Astrocyte (in vitro differentiated cells and primary cell): ENCODE results near the gene TRAM2. TPM values are rescaled to one million over a fixed set of nuclear protein-coding genes. Genes with fewer than 3 reads are reported as not detected.

Experiments used
- DNase-seq: peaks from one replicate; pipeline ENCODE4 v3.0.0-alpha.2; 2010; ENCODE audit warnings: low read depth
- FAIRE-seq: peaks from 2 replicates; lab custom pipeline; 2011; peaks lifted over from hg19 to GRCh38; lab: Jason Lieb, UNC
- H2AFZ ChIP-seq: 2 replicates; pipeline ENCODE4 v1.6.0; 2012; ENCODE audit warnings: low read depth, low read length, inconsistent platforms
- H3K27ac ChIP-seq: 2 replicates; pipeline ENCODE4 v1.5.1; 2011; ENCODE audit warnings: low read depth, low read length, inconsistent platforms
- H3K27me3 ChIP-seq: 2 replicates; pipeline ENCODE4 v1.6.0; 2011; ENCODE audit warnings: low read length, inconsistent platforms; ENCODE audit not compliant: insufficient read depth
- H3K36me3 ChIP-seq: 2 replicates; pipeline ENCODE4 v1.5.1; 2011; ENCODE audit warnings: low read length, inconsistent platforms; ENCODE audit not compliant: insufficient read depth
- H3K4me1 ChIP-seq: 2 replicates; pipeline ENCODE4 v1.5.1; 2011; ENCODE audit warnings: low read length, inconsistent platforms; ENCODE audit not compliant: insufficient read depth
- H3K4me2 ChIP-seq: 2 replicates; pipeline ENCODE4 v1.6.0; 2012; ENCODE audit warnings: low read length, inconsistent platforms
- H3K4me3 ChIP-seq: 2 replicates; pipeline ENCODE4 v1.5.1; 2011; ENCODE audit warnings: low read depth, mild to moderate bottlenecking, low read length, inconsistent platforms; ENCODE audit not compliant: insufficient read depth
- H3K79me2 ChIP-seq: 2 replicates; pipeline ENCODE4 v1.6.0; 2012; ENCODE audit warnings: mild to moderate bottlenecking, low read length, inconsistent platforms; ENCODE audit not compliant: insufficient read depth
- H3K9ac ChIP-seq: 2 replicates; pipeline ENCODE4 v1.6.0; 2012; ENCODE audit warnings: mild to moderate bottlenecking, low read length, inconsistent platforms
- H3K9me3 ChIP-seq: 2 replicates; pipeline ENCODE4 v1.5.1; 2012; ENCODE audit warnings: low read depth, mild to moderate bottlenecking, low read length, inconsistent platforms; ENCODE audit not compliant: insufficient read depth
- H4K20me1 ChIP-seq: 2 replicates; pipeline ENCODE4 v1.6.0; 2012; ENCODE audit warnings: low read length, inconsistent platforms; ENCODE audit not compliant: insufficient read depth
- H3K27ac Mint-ChIP-seq: one replicate; pipeline ENCODE4 v1.8.0; 2021; ENCODE audit warnings: mild to moderate bottlenecking, mixed read lengths; ENCODE audit not compliant: unreplicated experiment
- H3K27me3 Mint-ChIP-seq: one replicate; pipeline ENCODE4 v1.8.0; 2021; ENCODE audit warnings: low read depth, mixed read lengths; ENCODE audit not compliant: unreplicated experiment
- H3K36me3 Mint-ChIP-seq: one replicate; pipeline ENCODE4 v1.8.0; 2021; ENCODE audit warnings: low read depth, mixed read lengths; ENCODE audit not compliant: unreplicated experiment
- H3K4me1 Mint-ChIP-seq: one replicate; pipeline ENCODE4 v1.8.0; 2021; ENCODE audit warnings: low read depth, mixed read lengths; ENCODE audit not compliant: unreplicated experiment
- H3K4me3 Mint-ChIP-seq: one replicate; pipeline ENCODE4 v1.8.0; 2021; ENCODE audit warnings: mild to moderate bottlenecking, moderate library complexity, mixed read lengths; ENCODE audit not compliant: unreplicated experiment
- H3K9me3 Mint-ChIP-seq: one replicate; pipeline ENCODE4 v1.8.0; 2021; ENCODE audit warnings: mild to moderate bottlenecking, mixed read lengths; ENCODE audit not compliant: unreplicated experiment
- CTCF ChIP-seq: IDR thresholded peaks from 2 replicates; pipeline ENCODE4 v1.5.1; 2011; ENCODE audit warnings: low read depth, mild to moderate bottlenecking, inconsistent platforms, low read length, moderate library complexity; ENCODE audit not compliant: insufficient read depth
- EZH2 ChIP-seq: IDR thresholded peaks from 2 replicates; pipeline ENCODE4 v1.6.1; 2012; ENCODE audit warnings: mild to moderate bottlenecking, low read length, inconsistent platforms; ENCODE audit not compliant: insufficient read depth
- total RNA-seq: library from RNA; stranded (reverse); gene quantifications from 2 replicates; pipeline ENCODE4 v1.2.1, GENCODE V29; 2021

Gene TRAM2
- total RNA-seq, 1 donor from 2014 or later: 93.4 TPM

DNA sequence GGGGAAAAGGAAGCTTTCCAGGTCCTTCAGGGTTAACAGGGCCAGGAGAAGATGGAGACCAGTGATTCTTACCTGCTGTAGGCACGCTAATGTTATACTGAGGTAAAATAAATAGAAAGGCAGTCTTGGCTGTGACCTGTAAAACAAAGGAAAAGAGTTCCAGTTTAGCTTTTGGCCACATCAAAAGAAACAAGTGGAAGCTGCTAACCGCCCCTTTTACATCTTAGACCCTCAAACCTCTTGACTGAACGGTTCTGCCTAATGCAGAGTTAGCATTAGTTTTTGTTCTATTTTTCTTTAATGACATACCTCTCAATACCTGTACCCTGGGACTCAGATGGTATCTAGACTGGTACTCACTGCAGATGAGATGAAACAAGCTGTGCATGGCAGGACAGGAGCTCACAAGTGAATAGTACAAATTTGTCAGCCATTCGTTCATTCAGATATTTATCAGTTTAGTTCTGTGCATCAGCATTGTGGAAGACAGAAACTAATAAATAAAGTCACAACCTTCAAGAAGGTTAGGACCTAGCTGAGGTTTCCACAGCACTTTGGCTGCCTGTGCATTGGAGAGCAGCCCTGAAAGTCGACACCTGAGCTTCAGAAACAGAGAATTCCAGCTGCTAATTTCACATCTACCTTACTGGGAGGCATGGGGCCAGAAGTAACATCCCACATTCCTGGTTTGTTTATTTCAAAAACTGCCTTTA, 41.0 kb downstream of the TRAM2 start:
- H3K4me3 Mint-ChIP-seq: no peak overlapping the region
- Histone ChIP-seq H2AFZ (no peak overlapping the region), H3K27me3 (no peaks in the 10 kb centered on the region), H3K4me1 (peaks cover 62% of the 10 kb centered on the region), H3K9ac (no peak overlapping the region), H3K36me3 (peaks cover 13% of the 10 kb centered on the region), H3K4me2 (no peak overlapping the region), H4K20me1 (no peaks in the 10 kb centered on the region), H3K79me2 (peaks cover 82% of the 10 kb centered on the region), H3K4me3 (no peak overlapping the region), H3K9me3 (no peaks in the 10 kb centered on the region), H3K27ac (no peak overlapping the region)
- DNase-seq (no peak), FAIRE-seq (no peak)
- H3K36me3 Mint-ChIP-seq: peaks cover 22% of the 10 kb centered on the region
- TF ChIP-seq CTCF (no peak), EZH2 (no peak)
- H3K9me3 Mint-ChIP-seq: peaks cover 2% of the 10 kb centered on the region
- H3K4me1 Mint-ChIP-seq: peaks cover 65% of the 10 kb centered on the region
- peak overlapping the region; percentile 6 for H3K27ac Mint-ChIP-seq
- H3K27me3 Mint-ChIP-seq: no peaks in the 10 kb centered on the region

DNA sequence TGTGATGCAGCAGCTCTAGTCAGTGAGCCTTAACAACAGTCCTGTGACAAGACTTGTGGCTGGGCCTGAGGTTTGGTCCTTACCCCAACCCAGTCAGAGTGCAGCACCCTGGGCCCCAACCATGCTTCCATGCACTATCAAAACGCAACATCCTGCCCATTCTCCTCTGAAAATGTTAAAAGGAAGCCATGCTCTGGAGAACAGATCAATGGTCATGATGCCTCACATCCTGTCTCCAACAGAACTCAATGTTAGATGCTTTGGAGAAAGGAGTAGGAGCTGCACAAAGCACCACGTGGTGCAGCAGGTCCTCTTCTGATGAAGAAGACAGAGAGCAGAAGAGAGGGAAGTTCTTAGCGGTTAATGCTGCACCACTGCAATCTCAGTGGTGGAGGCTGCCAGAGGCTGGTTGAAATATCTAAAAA, 41.9 kb downstream of the TRAM2 start:
- FAIRE-seq: no peak
- no peak for TF ChIP-seq CTCF
- TF ChIP-seq EZH2: no peak
- H3K9me3 ChIP-seq: no peaks in the 10 kb centered on the region
- H3K4me1 ChIP-seq: peaks cover 53% of the 10 kb centered on the region
- H3K27me3 ChIP-seq: no peaks in the 10 kb centered on the region
- H3K27ac Mint-ChIP-seq: no peak overlapping the region
- H3K9me3 Mint-ChIP-seq: peaks cover 2% of the 10 kb centered on the region
- H3K79me2 ChIP-seq: peaks cover 83% of the 10 kb centered on the region
- peaks cover 21% of the 10 kb centered on the region for H3K36me3 ChIP-seq
- H4K20me1 ChIP-seq: no peaks in the 10 kb centered on the region
- peaks cover 60% of the 10 kb centered on the region for H3K4me1 Mint-ChIP-seq
- H3K4me2 ChIP-seq: no peak overlapping the region
- no peak for DNase-seq
- no peak overlapping the region for H3K9ac ChIP-seq
- H2AFZ ChIP-seq: no peak overlapping the region
- no peak overlapping the region for H3K4me3 Mint-ChIP-seq
- H3K4me3 ChIP-seq: no peak overlapping the region
- H3K27ac ChIP-seq: no peak overlapping the region
- H3K36me3 Mint-ChIP-seq: peaks cover 22% of the 10 kb centered on the region
- no peaks in the 10 kb centered on the region for H3K27me3 Mint-ChIP-seq

- no peaks in the 10 kb centered on the region for H4K20me1 ChIP-seq
- H3K36me3 ChIP-seq: peaks cover 27% of the 10 kb centered on the region
- H3K36me3 Mint-ChIP-seq: peaks cover 22% of the 10 kb centered on the region
- no peak overlapping the region for H3K9ac ChIP-seq
- H3K9me3 Mint-ChIP-seq: peaks cover 2% of the 10 kb centered on the region
- H3K27ac Mint-ChIP-seq: no peak overlapping the region
- peaks cover 88% of the 10 kb centered on the region for H3K79me2 ChIP-seq
- no peak for DNase-seq
- peaks cover 54% of the 10 kb centered on the region for H3K4me1 Mint-ChIP-seq
- no peak overlapping the region for H3K27ac ChIP-seq
- no peak for FAIRE-seq
- H3K4me2 ChIP-seq: no peak overlapping the region
- TF ChIP-seq CTCF (no peak), EZH2 (no peak)
- H3K4me3 Mint-ChIP-seq: no peak overlapping the region
- no peak overlapping the region for H3K4me3 ChIP-seq
- no peaks in the 10 kb centered on the region for H3K27me3 ChIP-seq
- H3K4me1 ChIP-seq: peaks cover 47% of the 10 kb centered on the region
- no peak overlapping the region for H2AFZ ChIP-seq
- H3K27me3 Mint-ChIP-seq: no peaks in the 10 kb centered on the region
- no peaks in the 10 kb centered on the region for H3K9me3 ChIP-seq
Observed at GRCh38 chr6:52534363-52534762, 42.5 kb downstream of the TRAM2 start.
